CD4-positive, alpha-beta T cell treated with Interferon gamma for 1 hour (primary cell): ENCODE measurements around the gene NR1I3.
"Not testable (repeated sequence)": the region's sequence is repeated elsewhere in the genome, so short reads cannot be mapped to it uniquely, and the experiment has no call there.

Experiments used
- DNase-seq: peaks from one replicate; pipeline ENCODE4 v3.0.0-alpha.2; 2020

NR1I3 gene

GRCh38 chr1:161244888-161245287 is 6.9 kb upstream of the NR1I3 start:
- no peak for DNase-seq

GRCh38 chr1:161242313-161242712 is 4.3 kb upstream of the NR1I3 start:
- DNase-seq: no peak

DNA sequence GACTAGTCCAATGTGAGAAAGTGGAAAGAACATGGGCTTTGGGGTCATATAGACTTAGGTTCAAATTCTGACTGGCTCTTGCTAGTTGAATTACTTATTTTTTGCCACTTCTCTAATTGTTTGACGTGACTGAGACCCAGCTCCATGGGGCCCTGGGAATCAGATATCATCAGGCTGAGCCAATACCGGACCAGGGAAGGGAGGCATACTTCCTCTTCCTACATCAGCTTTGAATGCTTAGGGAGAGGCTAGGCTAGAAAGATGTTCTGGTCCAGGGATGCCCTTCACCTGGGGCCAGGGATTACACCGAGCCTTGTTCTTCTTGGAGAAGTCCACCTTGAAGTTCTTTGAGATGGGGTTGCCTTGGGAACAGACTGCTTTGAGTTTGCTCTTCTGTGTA is 3.7 kb upstream of the NR1I3 start:
- DNase-seq: no peak

- no peak for DNase-seq
These were observed 1.8 kb downstream of the NR1I3 start for GRCh38 chr1:161235957-161236775.

GRCh38 chr1:161233102-161233501 is 4.9 kb downstream of the NR1I3 start:
- DNase-seq: no peak

DNA sequence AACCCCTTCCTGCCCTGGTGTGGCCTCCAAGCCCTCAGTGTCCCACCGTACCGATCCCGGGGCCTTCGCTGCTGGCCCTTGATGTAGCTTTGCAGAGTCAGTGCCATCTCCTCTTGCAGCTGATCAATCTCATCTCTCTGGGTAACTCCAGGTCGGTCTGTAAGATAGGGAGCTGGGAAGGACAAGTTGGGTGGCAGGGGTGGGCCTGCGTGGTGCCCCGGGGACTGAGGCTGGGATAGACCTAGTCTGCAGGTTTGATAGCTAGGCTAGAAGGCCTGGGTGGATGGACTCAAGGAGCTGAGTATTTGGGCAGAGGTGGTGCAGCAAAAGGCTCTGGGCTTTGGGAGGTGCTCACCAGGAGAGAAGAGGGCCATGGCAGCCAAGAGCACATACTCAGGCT is 7.2 kb downstream of the NR1I3 start:
- DNase-seq: no peak

GRCh38 chr1:161229896-161230295 is 8.1 kb downstream of the NR1I3 start:
- no peak for DNase-seq

- DNase-seq: no peak
These were observed 10.0 kb downstream of the NR1I3 start for GRCh38 chr1:161228032-161228431.

DNA sequence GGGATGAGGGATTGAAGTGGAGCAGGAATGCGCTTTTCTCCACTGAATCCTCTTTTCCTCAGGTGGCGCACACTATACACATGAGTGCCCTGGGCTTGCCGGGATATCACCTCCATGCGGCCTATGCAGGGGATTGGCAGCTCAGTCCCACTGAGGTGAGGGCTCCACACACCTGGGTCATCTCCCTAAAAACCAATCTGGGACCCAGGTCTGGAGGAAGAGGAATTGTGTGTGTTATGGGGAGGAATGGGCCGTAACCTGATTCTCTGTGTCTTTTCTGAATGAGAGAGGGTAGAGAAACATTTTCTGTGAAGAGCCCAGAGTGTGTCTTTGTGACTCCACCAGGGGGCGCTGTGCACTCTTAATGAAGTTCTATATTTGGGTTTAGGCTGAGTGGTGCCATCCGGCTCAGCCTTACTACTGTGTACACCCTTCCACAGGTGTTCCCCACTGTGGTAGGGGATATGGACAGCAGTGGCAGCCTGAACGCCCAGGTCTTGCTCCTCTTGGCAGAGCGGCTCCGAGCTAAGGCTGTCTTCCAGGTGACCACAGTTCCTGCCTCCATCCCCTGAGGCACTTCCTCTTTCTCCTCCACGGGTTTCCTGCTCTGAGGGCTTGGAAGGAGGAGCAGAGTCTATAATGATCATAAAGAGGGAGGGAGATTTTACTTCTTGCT is 10.7 kb downstream of the NR1I3 start:
- DNase-seq: peak; percentile 79

DNA sequence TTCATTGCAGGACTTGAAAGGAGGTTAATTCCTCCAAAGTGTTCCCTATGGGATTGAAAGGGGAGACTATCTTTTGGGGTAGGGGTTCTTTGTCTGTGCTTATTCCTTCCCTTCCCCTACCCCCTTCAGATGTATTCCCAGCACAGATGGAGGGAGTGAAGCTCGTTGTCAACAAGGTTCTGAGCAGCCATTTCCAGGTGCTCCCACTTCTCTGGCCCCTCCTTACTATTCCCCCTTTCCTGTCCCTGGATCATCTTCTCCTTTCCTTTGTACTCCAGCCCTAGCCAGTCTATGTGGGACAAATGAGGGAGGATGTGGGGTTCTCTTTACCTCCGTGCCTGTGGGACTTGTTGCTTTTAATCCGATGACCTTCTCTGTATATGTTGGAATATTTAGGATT is 11.2 kb downstream of the NR1I3 start:
- no peak for DNase-seq

DNA sequence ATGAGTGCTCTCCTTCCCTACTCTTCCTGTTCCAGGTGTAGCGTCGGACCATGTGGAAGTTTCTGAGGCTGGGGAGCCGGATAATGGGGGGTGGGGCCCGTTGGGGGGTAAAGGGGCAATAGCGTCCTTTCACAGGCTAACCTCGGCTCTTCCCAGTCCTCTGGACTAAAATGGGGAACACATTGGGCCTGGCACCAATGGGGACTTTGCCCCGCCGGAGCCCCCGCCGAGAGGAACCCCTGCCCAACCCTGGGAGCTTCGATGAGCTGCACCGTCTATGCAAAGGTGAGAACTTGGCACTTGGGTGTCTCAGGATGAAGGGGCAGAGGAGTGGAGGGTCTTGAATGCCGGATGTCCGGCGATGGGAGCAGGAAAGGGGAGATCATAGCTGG is 11.7 kb downstream of the NR1I3 start:
- DNase-seq: no peak

- peak; percentile 97 for DNase-seq
These were observed 12.3 kb downstream of the NR1I3 start, which contains the start of gene TOMM40L for GRCh38 chr1:161225534-161226319. TOMM40L (plus strand) TSS chr1:161226060; CDS start chr1:161226490, 430 bp downstream.

GRCh38 chr1:161225178-161225533 is 12.8 kb downstream of the NR1I3 start:
- DNase-seq: no peak

DNA sequence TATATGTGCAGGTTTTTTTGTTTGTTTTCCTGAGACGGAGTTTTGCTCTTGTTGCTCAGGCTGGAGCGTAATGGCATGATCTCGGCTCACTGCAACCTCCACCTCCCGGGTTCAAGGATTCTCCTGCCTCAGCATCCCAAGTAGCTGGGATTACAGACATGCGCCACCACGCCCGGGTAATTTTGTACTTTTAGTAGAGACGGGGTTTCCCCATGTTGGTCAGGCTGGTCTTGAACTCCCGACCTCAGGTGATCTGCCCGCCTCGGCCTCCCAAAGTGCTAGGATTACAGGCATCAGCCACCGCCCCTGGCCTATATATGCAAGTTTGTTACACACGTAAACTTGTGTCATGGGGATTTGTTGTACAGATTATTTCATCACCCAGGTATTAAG is 13.3 kb downstream of the NR1I3 start:
- DNase-seq: not testable (repeated sequence)

- DNase-seq: no peak
These were observed 14.0 kb downstream of the NR1I3 start for GRCh38 chr1:161223805-161224694.

GRCh38 chr1:161222175-161223019 is 15.6 kb downstream of the NR1I3 start:
- DNase-seq: no peak

DNA sequence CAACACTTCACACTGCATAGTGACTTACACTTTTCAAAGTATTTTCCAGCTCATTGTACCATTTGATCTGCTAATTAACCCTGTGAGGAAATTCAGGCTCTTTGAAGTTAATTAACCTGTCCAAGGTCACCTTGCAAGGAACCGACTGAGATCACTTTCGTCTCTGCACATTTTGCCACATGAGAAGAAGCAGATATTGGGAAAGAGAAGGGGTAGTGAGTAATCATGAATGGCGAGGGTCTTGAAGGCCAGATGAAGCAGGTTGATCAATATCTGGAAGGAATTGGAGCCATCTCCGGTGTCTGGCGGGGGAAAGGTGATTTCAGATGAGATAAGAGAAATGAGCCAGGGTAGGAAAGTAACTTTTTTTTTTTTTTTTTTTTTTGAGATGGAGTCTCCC is 18.0 kb downstream of the NR1I3 start:
- no peak for DNase-seq

DNA sequence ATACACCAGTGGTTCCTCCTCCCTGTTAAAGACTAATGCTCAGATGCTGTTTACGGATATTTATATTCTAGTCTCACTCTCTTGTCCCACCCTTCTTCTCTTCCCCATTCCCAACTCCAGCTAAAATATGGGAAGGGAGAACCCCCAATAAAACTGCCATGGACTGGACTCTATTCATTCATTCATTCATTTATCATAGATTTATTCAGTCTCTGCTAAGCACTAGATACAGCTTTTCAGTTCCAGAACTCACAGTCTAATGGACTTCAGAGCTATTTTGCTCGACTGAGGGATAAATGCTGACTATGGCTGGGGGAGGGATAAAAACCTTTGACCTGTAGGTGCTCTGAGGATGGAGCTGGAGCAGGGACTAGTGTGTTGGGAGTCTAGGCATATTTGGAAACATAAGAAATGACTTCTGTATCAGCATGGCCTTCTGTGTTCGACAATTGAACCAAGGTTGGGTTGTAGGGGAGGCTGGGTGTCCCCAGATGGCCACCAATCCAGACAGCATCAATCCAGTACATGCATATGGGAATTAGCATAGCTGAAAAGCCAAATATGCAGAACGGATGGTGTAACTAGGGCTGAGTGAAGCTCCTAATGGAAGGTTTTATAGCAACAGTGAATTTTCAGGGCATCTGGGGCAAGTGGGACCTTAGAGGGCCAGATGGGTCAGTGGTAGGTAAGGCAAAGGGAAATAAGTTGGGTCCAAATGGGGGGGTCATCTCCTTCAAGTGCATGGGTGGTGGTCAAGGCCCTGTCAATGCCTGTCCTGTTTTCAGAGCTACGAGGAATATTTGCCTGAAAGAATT is 18.7 kb downstream of the NR1I3 start:
- DNase-seq: no peak

GRCh38 chr1:161218301-161219077 is 19.5 kb downstream of the NR1I3 start:
- DNase-seq: no peak

GRCh38 chr1:161217831-161218230 is 20.2 kb downstream of the NR1I3 start:
- DNase-seq: no peak
